Measurements from ENCODE around the gene FGD1.
A peak's percentile ranks its signal among the peaks of the same experiment; 100 is the strongest.

Gene FGD1

GRCh38 chrX:54452920-54453319, 43.1 kb downstream of the FGD1 start:
- peak; percentile 58 for DNase-seq (ENCODE audit: extremely low spot score)
- ChIA-PET CTCF (no interaction called here), POLR2A (interaction anchor here (1.3 kb wide), 1 partner anchor 13 kb away, joined by 3 read pairs; the partner anchor contains the start of gene TSR2)
- TF ChIP-seq FOXM1 (IDR thresholded peaks at IDR 0.05; ENCODE audit: borderline replicate concordance): no peak
- no peak for TF ChIP-seq BHLHE40 (IDR thresholded peaks at IDR 0.05; ENCODE audit: borderline replicate concordance)
- no peak for TF ChIP-seq ELF4 (IDR thresholded peaks at IDR 0.05)
- TF ChIP-seq L3MBTL2 (conservative IDR thresholded peaks at IDR 0.05): no peak
- no peak for TF ChIP-seq HDGF (IDR thresholded peaks at IDR 0.05; ENCODE audit: borderline replicate concordance)
- no peak for TF ChIP-seq LEF1 (IDR thresholded peaks at IDR 0.05; ENCODE audit: borderline replicate concordance)
- TF ChIP-seq SUZ12 (IDR thresholded peaks at IDR 0.05): no peak
- no peak for TF ChIP-seq ZNF384 (IDR thresholded peaks at IDR 0.05)
- TF ChIP-seq SP1 (IDR thresholded peaks at IDR 0.05): no peak
- TF ChIP-seq FOXA1 (IDR thresholded peaks at IDR 0.05): no peak
- no peak for TF ChIP-seq CTBP1 (IDR thresholded peaks at IDR 0.05; ENCODE audit: borderline replicate concordance)
- TF ChIP-seq PKNOX1 (IDR thresholded peaks at IDR 0.05): no peak

- no peak for DNase-seq (ENCODE audit: extremely low spot score)
- POLR2A ChIA-PET: no interaction called here
Observed at GRCh38 chrX:54449929-54450328, 46.1 kb downstream of the FGD1 start.

GRCh38 chrX:54447461-54447860, 48.6 kb downstream of the FGD1 start:
- DNase-seq (ENCODE audit: extremely low spot score): peak; percentile 49
- CTCF ChIA-PET: interaction anchor here (0.8 kb wide), 1 partner anchor 405 kb away, joined by 3 read pairs; no protein-coding TSS in a partner anchor
- TF ChIP-seq FOXA1 (IDR thresholded peaks at IDR 0.05): no peak
- POLR2A ChIA-PET: interaction anchor here (0.8 kb wide), 1 partner anchor 83 kb away, joined by 3 read pairs; no protein-coding TSS in a partner anchor

More at GRCh38 chrX:54449929-54450328, 46.1 kb downstream of the FGD1 start:
- no peak for TF ChIP-seq NFRKB (IDR thresholded peaks at IDR 0.05)
- no peak for TF ChIP-seq FOXM1 (IDR thresholded peaks at IDR 0.05; ENCODE audit: borderline replicate concordance)
- TF ChIP-seq TARDBP (IDR thresholded peaks at IDR 0.05): no peak
- no peak for TF ChIP-seq FOXA1 (IDR thresholded peaks at IDR 0.05)
- no peak for TF ChIP-seq HDGF (IDR thresholded peaks at IDR 0.05; ENCODE audit: borderline replicate concordance)
- no peak for TF ChIP-seq SUZ12 (IDR thresholded peaks at IDR 0.05)
- no peak for TF ChIP-seq ZNF384 (IDR thresholded peaks at IDR 0.05)
- TF ChIP-seq CTBP1 (IDR thresholded peaks at IDR 0.05; ENCODE audit: borderline replicate concordance): no peak
- TF ChIP-seq LEF1 (IDR thresholded peaks at IDR 0.05; ENCODE audit: borderline replicate concordance): no peak
- no peak for TF ChIP-seq ELF4 (IDR thresholded peaks at IDR 0.05)
- no peak for TF ChIP-seq SP1 (IDR thresholded peaks at IDR 0.05)
- TF ChIP-seq PKNOX1 (IDR thresholded peaks at IDR 0.05): no peak
- TF ChIP-seq ARNT (IDR thresholded peaks at IDR 0.05): no peak
- no peak for TF ChIP-seq L3MBTL2 (conservative IDR thresholded peaks at IDR 0.05)
- no peak for TF ChIP-seq FOXK2 (IDR thresholded peaks at IDR 0.05)
- no peak for TF ChIP-seq BHLHE40 (IDR thresholded peaks at IDR 0.05; ENCODE audit: borderline replicate concordance)
- CTCF ChIA-PET: no interaction called here

GRCh38 chrX:54446084-54446483, 50.0 kb downstream of the FGD1 start:
- ChIA-PET POLR2A (no interaction called here), CTCF (no interaction called here)
- no peak for DNase-seq (ENCODE audit: extremely low spot score)
- TF ChIP-seq L3MBTL2 (conservative IDR thresholded peaks at IDR 0.05): no peak
- TF ChIP-seq CTBP1 (IDR thresholded peaks at IDR 0.05; ENCODE audit: borderline replicate concordance): no peak
- TF ChIP-seq HDGF (IDR thresholded peaks at IDR 0.05; ENCODE audit: borderline replicate concordance): no peak
- TF ChIP-seq FOXA1 (IDR thresholded peaks at IDR 0.05): no peak
- TF ChIP-seq SP1 (IDR thresholded peaks at IDR 0.05): no peak
- TF ChIP-seq PKNOX1 (IDR thresholded peaks at IDR 0.05): no peak

GRCh38 chrX:54444752-54445151, 51.3 kb downstream of the FGD1 start:
- DNase-seq (ENCODE audit: extremely low spot score): no peak
- POLR2A ChIA-PET: no interaction called here
- CTCF ChIA-PET: no interaction called here
- TF ChIP-seq SP1 (IDR thresholded peaks at IDR 0.05) (no peak), FOXK2 (IDR thresholded peaks at IDR 0.05) (no peak), ARNT (IDR thresholded peaks at IDR 0.05) (no peak), NFRKB (IDR thresholded peaks at IDR 0.05) (no peak), TARDBP (IDR thresholded peaks at IDR 0.05) (no peak), CTBP1 (IDR thresholded peaks at IDR 0.05; ENCODE audit: borderline replicate concordance) (no peak), L3MBTL2 (conservative IDR thresholded peaks at IDR 0.05) (no peak), LEF1 (IDR thresholded peaks at IDR 0.05; ENCODE audit: borderline replicate concordance) (no peak), ZNF384 (IDR thresholded peaks at IDR 0.05) (no peak), PKNOX1 (IDR thresholded peaks at IDR 0.05) (no peak), SUZ12 (IDR thresholded peaks at IDR 0.05) (no peak), ELF4 (IDR thresholded peaks at IDR 0.05) (no peak)

- ChIA-PET POLR2A (no interaction called here), CTCF (no interaction called here)
- TF ChIP-seq ARNT (IDR thresholded peaks at IDR 0.05): no peak
- TF ChIP-seq PKNOX1 (IDR thresholded peaks at IDR 0.05): no peak
- no peak for TF ChIP-seq BHLHE40 (IDR thresholded peaks at IDR 0.05; ENCODE audit: borderline replicate concordance)
- TF ChIP-seq LEF1 (IDR thresholded peaks at IDR 0.05; ENCODE audit: borderline replicate concordance): no peak
- TF ChIP-seq ZNF384 (IDR thresholded peaks at IDR 0.05): no peak
- TF ChIP-seq TARDBP (IDR thresholded peaks at IDR 0.05): no peak
- TF ChIP-seq L3MBTL2 (conservative IDR thresholded peaks at IDR 0.05): no peak
- no peak for TF ChIP-seq FOXK2 (IDR thresholded peaks at IDR 0.05)
- DNase-seq (ENCODE audit: extremely low spot score): no peak
Observed at GRCh38 chrX:54442790-54443189, 53.2 kb downstream of the FGD1 start.

Measured in HEK293T (cell line).